ENCODE measurements around the gene SSBP3. TPM values are rescaled to one million over a fixed set of nuclear protein-coding genes. Genes with fewer than 3 reads are reported as not detected.

The SSBP3 gene
- total and polyA plus RNA-seq, 4 donors = 7.7 to 24.7 (median 17.3) TPM

DNA sequence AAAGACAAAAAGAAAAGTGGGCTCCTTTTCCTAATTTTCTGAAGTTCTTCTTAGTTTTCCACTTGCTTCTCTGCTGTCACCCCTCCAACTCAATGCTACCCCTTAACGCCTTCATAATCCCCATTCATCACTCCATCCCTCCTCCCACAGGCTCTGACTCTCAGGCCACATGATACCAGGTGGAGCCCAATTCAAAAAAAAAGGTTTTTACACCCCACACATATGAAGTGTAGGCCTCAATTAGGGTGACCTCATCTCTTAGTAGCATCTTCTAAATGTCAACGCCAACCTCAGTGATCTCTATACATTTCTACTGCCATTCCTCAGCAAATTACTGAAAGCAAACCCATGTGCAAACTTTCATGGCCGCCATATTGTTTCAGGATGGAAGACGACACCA lies 6.4 kb downstream of the SSBP3 start:
- no peak overlapping the region for H3K9ac ChIP-seq (ENCODE audit: low read depth in 1 of 2, low read length in 2 of 2)
- no peak overlapping the region for H3K4me3 ChIP-seq (ENCODE audit: low read depth in 1 of 3, low read length in 3 of 3)
- peaks cover 0 to 41% (median 33%) of the 10 kb centered on the region in 4 donors for H3K36me3 ChIP-seq (ENCODE audit: control insufficient read depth in 4 of 4, insufficient read depth in 3 of 4, low read depth in 1 of 4, low read length in 3 of 4)
- H3K27me3 ChIP-seq (ENCODE audit: control insufficient read depth in 4 of 4, insufficient read depth in 4 of 4, low read length in 3 of 4) = no peaks in the 10 kb centered on the region
- TF ChIP-seq, protein P1, sequence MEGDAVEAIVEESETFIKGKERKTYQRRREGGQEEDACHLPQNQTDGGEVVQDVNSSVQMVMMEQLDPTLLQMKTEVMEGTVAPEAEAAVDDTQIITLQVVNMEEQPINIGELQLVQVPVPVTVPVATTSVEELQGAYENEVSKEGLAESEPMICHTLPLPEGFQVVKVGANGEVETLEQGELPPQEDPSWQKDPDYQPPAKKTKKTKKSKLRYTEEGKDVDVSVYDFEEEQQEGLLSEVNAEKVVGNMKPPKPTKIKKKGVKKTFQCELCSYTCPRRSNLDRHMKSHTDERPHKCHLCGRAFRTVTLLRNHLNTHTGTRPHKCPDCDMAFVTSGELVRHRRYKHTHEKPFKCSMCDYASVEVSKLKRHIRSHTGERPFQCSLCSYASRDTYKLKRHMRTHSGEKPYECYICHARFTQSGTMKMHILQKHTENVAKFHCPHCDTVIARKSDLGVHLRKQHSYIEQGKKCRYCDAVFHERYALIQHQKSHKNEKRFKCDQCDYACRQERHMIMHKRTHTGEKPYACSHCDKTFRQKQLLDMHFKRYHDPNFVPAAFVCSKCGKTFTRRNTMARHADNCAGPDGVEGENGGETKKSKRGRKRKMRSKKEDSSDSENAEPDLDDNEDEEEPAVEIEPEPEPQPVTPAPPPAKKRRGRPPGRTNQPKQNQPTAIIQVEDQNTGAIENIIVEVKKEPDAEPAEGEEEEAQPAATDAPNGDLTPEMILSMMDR (IDR thresholded peaks at IDR 0.05; ENCODE audit: low read depth, low read length, missing input control) = no peak
- TF ChIP-seq JUND (IDR thresholded peaks at IDR 0.05) (no peak), MAX (IDR thresholded peaks at IDR 0.05) (no peak), NR2F2 (IDR thresholded peaks at IDR 0.05) (no peak), ATF3 (IDR thresholded peaks at IDR 0.05) (no peak), EGR1 (IDR thresholded peaks at IDR 0.05; ENCODE audit: low read depth in 2 of 2) (no peak), HNF4A (conservative IDR thresholded peaks at IDR 0.05) (no peak), YY1 (IDR thresholded peaks at IDR 0.05) (no peak), RAD21 (IDR thresholded peaks at IDR 0.05) (no peak), RXRA (IDR thresholded peaks at IDR 0.05) (no peak), FOXA2 (IDR thresholded peaks at IDR 0.05) (no peak), FOXA1 (IDR thresholded peaks at IDR 0.05) (no peak), HNF4G (IDR thresholded peaks at IDR 0.05) (no peak), TAF1 (conservative IDR thresholded peaks at IDR 0.05) (no peak), SP1 (IDR thresholded peaks at IDR 0.05) (no peak)
- TF ChIP-seq, protein P2, sequence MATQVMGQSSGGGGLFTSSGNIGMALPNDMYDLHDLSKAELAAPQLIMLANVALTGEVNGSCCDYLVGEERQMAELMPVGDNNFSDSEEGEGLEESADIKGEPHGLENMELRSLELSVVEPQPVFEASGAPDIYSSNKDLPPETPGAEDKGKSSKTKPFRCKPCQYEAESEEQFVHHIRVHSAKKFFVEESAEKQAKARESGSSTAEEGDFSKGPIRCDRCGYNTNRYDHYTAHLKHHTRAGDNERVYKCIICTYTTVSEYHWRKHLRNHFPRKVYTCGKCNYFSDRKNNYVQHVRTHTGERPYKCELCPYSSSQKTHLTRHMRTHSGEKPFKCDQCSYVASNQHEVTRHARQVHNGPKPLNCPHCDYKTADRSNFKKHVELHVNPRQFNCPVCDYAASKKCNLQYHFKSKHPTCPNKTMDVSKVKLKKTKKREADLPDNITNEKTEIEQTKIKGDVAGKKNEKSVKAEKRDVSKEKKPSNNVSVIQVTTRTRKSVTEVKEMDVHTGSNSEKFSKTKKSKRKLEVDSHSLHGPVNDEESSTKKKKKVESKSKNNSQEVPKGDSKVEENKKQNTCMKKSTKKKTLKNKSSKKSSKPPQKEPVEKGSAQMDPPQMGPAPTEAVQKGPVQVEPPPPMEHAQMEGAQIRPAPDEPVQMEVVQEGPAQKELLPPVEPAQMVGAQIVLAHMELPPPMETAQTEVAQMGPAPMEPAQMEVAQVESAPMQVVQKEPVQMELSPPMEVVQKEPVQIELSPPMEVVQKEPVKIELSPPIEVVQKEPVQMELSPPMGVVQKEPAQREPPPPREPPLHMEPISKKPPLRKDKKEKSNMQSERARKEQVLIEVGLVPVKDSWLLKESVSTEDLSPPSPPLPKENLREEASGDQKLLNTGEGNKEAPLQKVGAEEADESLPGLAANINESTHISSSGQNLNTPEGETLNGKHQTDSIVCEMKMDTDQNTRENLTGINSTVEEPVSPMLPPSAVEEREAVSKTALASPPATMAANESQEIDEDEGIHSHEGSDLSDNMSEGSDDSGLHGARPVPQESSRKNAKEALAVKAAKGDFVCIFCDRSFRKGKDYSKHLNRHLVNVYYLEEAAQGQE (IDR thresholded peaks at IDR 0.05) = no peak
- TF ChIP-seq, protein P3, sequence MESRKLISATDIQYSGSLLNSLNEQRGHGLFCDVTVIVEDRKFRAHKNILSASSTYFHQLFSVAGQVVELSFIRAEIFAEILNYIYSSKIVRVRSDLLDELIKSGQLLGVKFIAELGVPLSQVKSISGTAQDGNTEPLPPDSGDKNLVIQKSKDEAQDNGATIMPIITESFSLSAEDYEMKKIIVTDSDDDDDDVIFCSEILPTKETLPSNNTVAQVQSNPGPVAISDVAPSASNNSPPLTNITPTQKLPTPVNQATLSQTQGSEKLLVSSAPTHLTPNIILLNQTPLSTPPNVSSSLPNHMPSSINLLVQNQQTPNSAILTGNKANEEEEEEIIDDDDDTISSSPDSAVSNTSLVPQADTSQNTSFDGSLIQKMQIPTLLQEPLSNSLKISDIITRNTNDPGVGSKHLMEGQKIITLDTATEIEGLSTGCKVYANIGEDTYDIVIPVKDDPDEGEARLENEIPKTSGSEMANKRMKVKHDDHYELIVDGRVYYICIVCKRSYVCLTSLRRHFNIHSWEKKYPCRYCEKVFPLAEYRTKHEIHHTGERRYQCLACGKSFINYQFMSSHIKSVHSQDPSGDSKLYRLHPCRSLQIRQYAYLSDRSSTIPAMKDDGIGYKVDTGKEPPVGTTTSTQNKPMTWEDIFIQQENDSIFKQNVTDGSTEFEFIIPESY (IDR thresholded peaks at IDR 0.05) = no peak
- 97% methylated on average over 4 of the region's 4 CpGs for WGBS
- peaks cover 5 to 33% (median 29%) of the 10 kb centered on the region in 4 donors for H3K4me1 ChIP-seq (ENCODE audit: control insufficient read depth in 4 of 4, insufficient read depth in 4 of 4, low read length in 3 of 4)
- no peak overlapping the region for H3K27ac ChIP-seq (ENCODE audit: low read depth in 1 of 2, low read length in 2 of 2)
- no peak for DNase-seq (ENCODE audit: low spot score)
- no peaks in the 10 kb centered on the region for H3K9me3 ChIP-seq (ENCODE audit: control insufficient read depth in 4 of 4, low read length in 3 of 4)

Data from liver (tissue), 9 donors.